NT2/D1 (cell line): ENCODE data around the gene GGTA1.

Experiments
- SUZ12 ChIP-seq: IDR thresholded peaks from 2 replicates; pipeline ENCODE4 v1.6.1; 2011; ENCODE audit not compliant: insufficient read length, insufficient read depth; ENCODE audit errors: extremely low read depth
- YY1 ChIP-seq: IDR thresholded peaks from 2 replicates; pipeline ENCODE4 v1.6.1; 2011; ENCODE audit not compliant: insufficient read length, insufficient read depth
- ZNF274 ChIP-seq: IDR thresholded peaks from 2 replicates; pipeline ENCODE4 v1.6.1; 2011; ENCODE audit warnings: mild to moderate bottlenecking, low read depth, low read length

GRCh38 chr9:121483049-121483448 is 16.6 kb downstream of the GGTA1 start:
- TF ChIP-seq SUZ12 (no peak), YY1 (no peak), ZNF274 (no peak)
